Activated T-cell treated with anti-CD3 and anti-CD28 coated beads, Interleukin-2, amount 50 U/mL, for 72 hours (primary cell): ENCODE data around the gene PLD5. TPM values are rescaled to one million over a fixed set of nuclear protein-coding genes. Genes with fewer than 3 reads are reported as not detected.

Experiments used
- ATAC-seq, 2 donors: fragments of 150-1000 bp; cut with Tn5 transposase; replicated peaks in 1 of 2; 2 replicates each; pipeline ENCODE4 v1.10.0; 2021; ENCODE audit warnings: moderate library complexity in 2 of 2, mild to moderate bottlenecking in 1 of 2
- DNase-seq, 2 donors: peaks; one replicate each; pipeline ENCODE4 v3.0.0; 2021 to 2022; ENCODE audit warnings: mixed read lengths in 1 of 2
- H3K27ac Mint-ChIP-seq: one replicate; pipeline ENCODE4 v1.8.0; 2022; ENCODE audit warnings: mild to moderate bottlenecking, moderate library complexity, mixed read lengths
- H3K27me3 Mint-ChIP-seq: one replicate; pipeline ENCODE4 v1.8.0; 2022; ENCODE audit warnings: low read depth, mixed read lengths
- H3K36me3 Mint-ChIP-seq, 2 donors: one replicate each; pipeline ENCODE4 v1.8.0; 2022; ENCODE audit warnings: mixed read lengths in 2 of 2, mild to moderate bottlenecking in 1 of 2; ENCODE audit not compliant: insufficient read depth in 2 of 2
- H3K4me1 Mint-ChIP-seq: one replicate; pipeline ENCODE4 v1.8.0; 2022; ENCODE audit warnings: low read depth, mixed read lengths
- H3K4me3 Mint-ChIP-seq, 2 donors: one replicate each; pipeline ENCODE4 v1.8.0; 2022; ENCODE audit warnings: mild to moderate bottlenecking in 2 of 2, mixed read lengths in 2 of 2, moderate library complexity in 2 of 2
- H3K9me3 Mint-ChIP-seq, 2 donors: one replicate each; pipeline ENCODE4 v1.8.0; 2022; ENCODE audit warnings: mixed read lengths in 2 of 2
- total RNA-seq, 2 donors: library from RNA; stranded (reverse); gene quantifications; one replicate each; pipeline ENCODE4 v1.2.3, GENCODE V29; 2022

Gene PLD5
- total RNA-seq, 2 donors from 2014 or later = not detected

GRCh38 chr1:242530761-242531160 lies 6.3 kb upstream of the PLD5 start:
- Mint-ChIP-seq H3K36me3 (no peaks in the 10 kb centered on the region), H3K27me3 (peaks cover 21% of the 10 kb centered on the region), H3K9me3 (peaks cover 2% of the 10 kb centered on the region in 2 donors), H3K27ac (no peak overlapping the region), H3K4me1 (no peaks in the 10 kb centered on the region), H3K4me3 (no peak overlapping the region)
- DNase-seq (no peak), ATAC-seq (no peak)

GRCh38 chr1:242525769-242526168 lies 1.3 kb upstream of the PLD5 start:
- ATAC-seq (no peak), DNase-seq (no peak)
- peak overlapping the region; percentile 69 to 80 for H3K4me3 Mint-ChIP-seq
- H3K36me3 Mint-ChIP-seq = peaks cover 0 to 3% of the 10 kb centered on the region in 2 donors
- no peak overlapping the region for H3K27ac Mint-ChIP-seq
- peaks cover 49% of the 10 kb centered on the region for H3K27me3 Mint-ChIP-seq
- peaks cover 0 to 2% of the 10 kb centered on the region in 2 donors for H3K9me3 Mint-ChIP-seq
- peaks cover 14% of the 10 kb centered on the region for H3K4me1 Mint-ChIP-seq

DNA sequence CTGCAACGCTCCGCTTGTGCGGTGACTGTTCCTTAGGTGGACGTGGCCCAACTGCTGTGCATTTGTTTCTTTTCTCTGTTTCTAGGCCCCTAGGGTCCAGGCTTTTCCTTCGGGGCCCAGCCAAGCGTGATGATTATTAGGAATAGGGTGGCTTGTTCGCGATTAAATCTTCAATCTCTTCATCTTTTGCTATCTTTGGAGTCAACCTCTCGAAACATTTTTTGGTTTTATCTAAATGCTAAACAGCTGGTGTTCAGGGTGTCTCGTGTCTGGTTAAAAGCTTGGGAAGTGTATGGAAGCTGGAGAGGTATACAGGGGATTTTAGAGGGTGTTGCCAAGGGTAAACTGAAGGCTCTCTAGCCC lies 844 bp upstream of the PLD5 start:
- peaks cover 52% of the 10 kb centered on the region for H3K27me3 Mint-ChIP-seq
- peaks cover 14% of the 10 kb centered on the region for H3K4me1 Mint-ChIP-seq
- no peak for ATAC-seq
- DNase-seq = no peak
- H3K27ac Mint-ChIP-seq = no peak overlapping the region
- H3K9me3 Mint-ChIP-seq = peaks cover 0 to 2% of the 10 kb centered on the region in 2 donors
- peak overlapping the region; percentile 69 to 80 for H3K4me3 Mint-ChIP-seq
- peaks cover 0 to 3% of the 10 kb centered on the region in 2 donors for H3K36me3 Mint-ChIP-seq

GRCh38 chr1:242523719-242524570 lies 552 bp downstream of the PLD5 start:
- Mint-ChIP-seq H3K9me3 (no peaks in the 10 kb centered on the region), H3K4me3 (peak overlapping the region; percentile 57 to 71), H3K4me1 (peaks cover 14% of the 10 kb centered on the region), H3K36me3 (peaks cover 0 to 3% of the 10 kb centered on the region in 2 donors), H3K27ac (no peak overlapping the region), H3K27me3 (peaks cover 65% of the 10 kb centered on the region)
- DNase-seq (peak; percentile 9 to 11), ATAC-seq (peak in 1 of 2 donors; percentile 25)

DNA sequence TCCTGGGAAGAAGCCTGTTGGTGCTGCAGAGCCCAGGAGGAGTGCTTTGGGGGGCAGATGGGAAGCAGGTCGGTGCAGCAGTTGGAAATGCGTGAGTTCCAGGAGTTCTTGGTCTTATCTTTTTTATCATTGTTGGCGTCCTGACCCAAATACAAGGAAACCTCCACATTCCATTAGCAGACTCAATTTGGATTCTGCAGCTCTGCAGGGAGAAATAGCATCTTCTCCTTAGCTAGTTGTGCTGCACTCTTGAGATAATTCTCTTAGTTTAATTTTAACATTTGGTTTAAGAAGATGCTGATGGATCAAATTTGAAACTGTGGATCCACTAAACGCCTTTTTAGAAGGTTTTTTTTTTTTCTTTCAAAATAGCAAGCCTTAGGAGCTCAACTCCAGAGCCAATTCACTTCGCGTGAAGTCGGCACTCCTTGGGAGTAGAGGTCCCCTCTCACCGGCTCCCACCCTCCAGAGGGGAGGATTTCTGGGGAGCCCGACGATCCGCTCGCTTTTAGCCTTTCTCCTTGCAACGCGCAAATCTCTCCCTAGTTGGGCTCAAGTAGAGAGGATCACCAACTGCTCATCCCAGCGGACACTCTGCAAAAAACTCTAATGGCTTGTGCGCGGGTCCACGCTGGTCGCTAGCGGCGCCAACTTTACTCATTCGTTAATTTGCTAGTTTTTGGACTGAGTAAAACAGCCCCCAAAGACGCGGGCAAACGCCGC lies 1.3 kb downstream of the PLD5 start:
- ATAC-seq = no peak
- no peak for DNase-seq
- H3K9me3 Mint-ChIP-seq = no peaks in the 10 kb centered on the region
- peaks cover 72% of the 10 kb centered on the region for H3K27me3 Mint-ChIP-seq
- H3K4me1 Mint-ChIP-seq = peaks cover 14% of the 10 kb centered on the region
- no peak overlapping the region for H3K27ac Mint-ChIP-seq
- H3K36me3 Mint-ChIP-seq = peaks cover 0 to 3% of the 10 kb centered on the region in 2 donors
- peak overlapping the region; percentile 55 to 71 for H3K4me3 Mint-ChIP-seq

GRCh38 chr1:242522304-242522945 lies 2.1 kb downstream of the PLD5 start:
- Mint-ChIP-seq H3K27ac (no peak overlapping the region), H3K27me3 (peaks cover 74% of the 10 kb centered on the region), H3K4me3 (peak overlapping the region in 1 of 2 donors; percentile 47), H3K36me3 (peaks cover 0 to 3% of the 10 kb centered on the region in 2 donors), H3K4me1 (peaks cover 14% of the 10 kb centered on the region), H3K9me3 (no peaks in the 10 kb centered on the region)
- peak; percentile 29 to 33 for DNase-seq
- ATAC-seq = peak; percentile 93 to 94

DNA sequence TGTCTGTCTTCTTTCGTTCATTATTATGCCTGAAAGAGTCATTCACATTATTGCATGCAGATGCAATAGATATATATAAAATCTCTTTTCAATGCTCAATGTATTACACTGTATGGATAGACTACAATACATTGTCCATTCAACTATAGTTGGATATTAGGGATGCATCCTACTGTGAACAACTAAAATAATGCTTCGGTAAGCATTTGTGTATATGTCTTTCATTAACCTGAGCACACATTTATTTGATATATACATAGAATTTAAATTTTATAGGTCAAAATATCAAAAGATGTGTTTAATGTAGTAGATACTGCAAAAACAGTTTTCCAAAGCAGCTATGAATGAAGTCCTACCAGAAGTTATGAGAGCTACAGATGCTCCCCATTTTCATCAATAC lies 8.9 kb downstream of the PLD5 start:
- no peak for ATAC-seq
- peaks cover 0 to 4% of the 10 kb centered on the region in 2 donors for H3K9me3 Mint-ChIP-seq
- DNase-seq = no peak
- H3K4me1 Mint-ChIP-seq = no peaks in the 10 kb centered on the region
- peaks cover 0 to 2% of the 10 kb centered on the region in 2 donors for H3K36me3 Mint-ChIP-seq
- H3K4me3 Mint-ChIP-seq = no peak overlapping the region
- peaks cover 30% of the 10 kb centered on the region for H3K27me3 Mint-ChIP-seq
- H3K27ac Mint-ChIP-seq = no peak overlapping the region

DNA sequence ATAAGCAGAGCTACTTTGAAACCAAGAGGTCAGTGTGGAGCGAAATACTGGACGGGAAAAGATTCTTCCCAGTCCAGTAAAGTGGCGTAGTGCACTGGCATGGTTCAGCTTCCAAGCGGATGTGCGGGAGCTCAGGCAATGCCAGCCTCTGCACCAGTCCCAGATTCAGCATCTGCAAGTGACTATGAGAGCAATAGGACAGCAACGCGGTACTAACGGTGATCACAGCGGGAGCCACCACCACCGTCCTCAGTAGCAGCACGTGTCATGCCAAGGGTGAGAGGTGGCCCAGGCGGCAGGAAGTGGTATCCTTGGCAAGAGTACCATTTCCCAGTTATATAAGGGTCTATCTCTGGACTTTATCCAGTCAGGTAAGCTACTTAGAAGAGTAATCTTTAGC lies 17.8 kb downstream of the PLD5 start:
- Mint-ChIP-seq H3K9me3 (peaks cover 0 to 1% of the 10 kb centered on the region in 2 donors), H3K4me1 (no peaks in the 10 kb centered on the region), H3K4me3 (no peak overlapping the region), H3K36me3 (peaks cover 0 to 2% of the 10 kb centered on the region in 2 donors), H3K27me3 (peaks cover 7% of the 10 kb centered on the region), H3K27ac (no peak overlapping the region)
- ATAC-seq = no peak
- DNase-seq = no peak

DNA sequence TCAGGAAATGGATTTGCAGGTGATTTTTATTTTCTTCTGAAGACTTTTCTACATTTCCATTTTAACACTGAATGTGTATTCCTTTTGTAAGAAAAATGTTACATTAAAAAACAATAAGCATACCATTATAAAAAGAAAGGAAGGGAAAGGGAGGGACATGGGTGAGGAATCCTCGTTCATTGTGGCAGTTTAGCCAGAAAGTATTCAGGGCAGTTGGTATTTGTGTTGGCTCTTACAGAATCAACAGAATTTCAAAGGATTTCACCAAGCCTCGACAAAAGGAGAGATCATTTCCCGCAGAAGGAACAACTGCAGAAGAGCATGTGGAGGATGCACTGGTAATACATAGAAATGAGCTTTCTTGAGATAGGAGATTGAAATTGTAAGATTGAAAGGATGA lies 35.0 kb downstream of the PLD5 start:
- ATAC-seq (no peak), DNase-seq (no peak)
- H3K36me3 Mint-ChIP-seq = no peaks in the 10 kb centered on the region
- peaks cover 1 to 2% of the 10 kb centered on the region in 2 donors for H3K9me3 Mint-ChIP-seq
- no peak overlapping the region for H3K4me3 Mint-ChIP-seq
- peaks cover 6% of the 10 kb centered on the region for H3K27me3 Mint-ChIP-seq
- H3K27ac Mint-ChIP-seq = no peak overlapping the region
- H3K4me1 Mint-ChIP-seq = no peaks in the 10 kb centered on the region

GRCh38 chr1:242477944-242478343 lies 46.6 kb downstream of the PLD5 start:
- Mint-ChIP-seq H3K27ac (no peak overlapping the region), H3K36me3 (no peaks in the 10 kb centered on the region), H3K4me1 (no peaks in the 10 kb centered on the region), H3K9me3 (no peaks in the 10 kb centered on the region), H3K4me3 (no peak overlapping the region), H3K27me3 (no peaks in the 10 kb centered on the region)
- ATAC-seq (no peak), DNase-seq (no peak)

- no peak overlapping the region for H3K4me3 Mint-ChIP-seq
- no peaks in the 10 kb centered on the region for H3K4me1 Mint-ChIP-seq
- no peak for ATAC-seq
These were observed 53.7 kb downstream of the PLD5 start for GRCh38 chr1:242470774-242471173.

DNA sequence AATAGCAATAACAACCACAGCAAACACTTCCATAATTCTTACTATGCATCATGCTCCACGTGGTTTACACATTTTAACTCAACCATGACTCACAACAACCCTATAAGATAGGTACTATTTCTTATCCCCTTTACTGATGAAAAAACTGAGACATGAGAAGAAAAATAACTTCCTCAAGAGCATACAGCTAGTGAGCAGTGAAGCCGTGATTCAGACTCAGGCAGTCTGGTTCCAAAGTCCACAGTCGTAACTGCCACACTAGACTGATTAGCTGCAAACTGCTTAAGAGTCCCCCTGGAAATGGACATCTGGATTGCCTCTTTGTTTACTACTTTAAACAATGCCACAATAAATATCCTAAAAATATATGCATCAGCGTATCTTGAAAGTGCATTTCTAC lies 55.7 kb downstream of the PLD5 start:
- Mint-ChIP-seq H3K27ac (no peak overlapping the region), H3K4me3 (no peak overlapping the region), H3K4me1 (no peaks in the 10 kb centered on the region), H3K36me3 (no peaks in the 10 kb centered on the region), H3K9me3 (no peaks in the 10 kb centered on the region), H3K27me3 (no peaks in the 10 kb centered on the region)
- ATAC-seq = no peak
- DNase-seq = no peak

More at GRCh38 chr1:242470774-242471173, 53.7 kb downstream of the PLD5 start:
- no peak for DNase-seq
- Mint-ChIP-seq H3K27ac (no peak overlapping the region), H3K9me3 (no peaks in the 10 kb centered on the region), H3K36me3 (no peaks in the 10 kb centered on the region), H3K27me3 (no peaks in the 10 kb centered on the region)

DNA sequence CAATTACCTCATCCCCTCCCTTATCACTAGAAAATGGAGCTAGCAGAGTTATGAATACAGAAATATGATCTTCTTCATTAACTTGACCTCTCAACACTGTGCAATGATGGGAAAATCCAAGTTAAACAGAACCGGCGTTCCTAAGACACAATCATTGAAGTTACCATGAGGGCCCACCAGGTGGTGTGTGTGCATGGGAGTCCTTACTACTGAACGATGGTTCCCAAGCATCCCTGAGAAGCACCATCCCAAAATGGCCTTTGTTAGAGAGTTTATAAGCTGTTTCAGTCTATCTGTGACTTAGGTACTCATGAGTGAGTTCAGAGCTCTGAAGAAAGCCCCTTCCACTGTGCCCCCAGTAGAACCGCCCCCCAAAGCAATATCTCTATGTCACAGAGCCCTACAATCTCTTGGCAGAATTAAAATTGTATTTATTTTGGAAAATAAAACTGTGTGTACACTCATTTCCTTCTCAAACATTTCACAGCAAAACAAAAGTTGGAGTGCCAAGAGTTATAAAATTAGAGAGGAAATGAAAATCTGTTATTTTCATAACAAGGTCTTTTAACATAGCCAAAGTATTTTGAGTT lies 56.8 kb downstream of the PLD5 start:
- Mint-ChIP-seq H3K27ac (no peak overlapping the region), H3K4me3 (no peak overlapping the region), H3K4me1 (no peaks in the 10 kb centered on the region), H3K27me3 (no peaks in the 10 kb centered on the region), H3K36me3 (no peaks in the 10 kb centered on the region), H3K9me3 (no peaks in the 10 kb centered on the region)
- ATAC-seq (no peak), DNase-seq (peak; percentile 10 to 15)
